Measurements from ENCODE around the gene C1QTNF12.

DNA sequence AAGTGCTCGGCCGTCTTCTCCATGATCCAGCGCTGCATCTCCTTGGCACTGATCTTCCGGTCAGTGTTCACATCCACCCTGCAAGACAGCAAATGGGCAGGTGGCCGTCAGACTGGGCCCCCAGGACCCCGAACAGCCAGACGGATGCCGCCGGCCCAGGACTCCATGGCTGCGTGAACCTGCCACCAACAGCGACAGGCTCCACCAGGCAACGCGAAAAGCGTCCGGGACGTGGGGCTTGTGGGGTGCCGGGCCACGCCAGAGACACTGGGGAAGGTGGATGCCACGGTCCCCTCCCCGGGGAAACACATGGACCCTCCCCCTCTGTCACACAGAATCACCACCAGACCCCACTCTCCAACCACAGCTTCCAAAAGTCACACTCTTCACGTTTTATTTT, 22.6 kb downstream of the C1QTNF12 start:
- TF ChIP-seq POLR2AphosphoS5 (IDR thresholded peaks at IDR 0.05; ENCODE audit: borderline replicate concordance, low read depth, low read length) = no peak
- TF ChIP-seq FOXP2 (optimal IDR thresholded peaks at IDR 0.05; ENCODE audit: control extremely low read depth, extremely low read length, insufficient read depth) = no peak
